Astrocyte (in vitro differentiated cells and primary cell): Measurements from ENCODE around the gene ARHGEF10L. TPM values are rescaled to one million over a fixed set of nuclear protein-coding genes. Genes with fewer than 3 reads are reported as not detected.

Experiments
- DNase-seq: peaks from one replicate; pipeline ENCODE4 v3.0.0-alpha.2; 2010; ENCODE audit warnings: low read depth
- FAIRE-seq: peaks from 2 replicates; lab custom pipeline; 2011; peaks lifted over from hg19 to GRCh38; lab: Jason Lieb, UNC
- H2AFZ ChIP-seq: 2 replicates; pipeline ENCODE4 v1.6.0; 2012; ENCODE audit warnings: low read depth, low read length, inconsistent platforms
- H3K27ac ChIP-seq: 2 replicates; pipeline ENCODE4 v1.5.1; 2011; ENCODE audit warnings: low read depth, low read length, inconsistent platforms
- H3K27me3 ChIP-seq: 2 replicates; pipeline ENCODE4 v1.6.0; 2011; ENCODE audit warnings: low read length, inconsistent platforms; ENCODE audit not compliant: insufficient read depth
- H3K36me3 ChIP-seq: 2 replicates; pipeline ENCODE4 v1.5.1; 2011; ENCODE audit warnings: low read length, inconsistent platforms; ENCODE audit not compliant: insufficient read depth
- H3K4me1 ChIP-seq: 2 replicates; pipeline ENCODE4 v1.5.1; 2011; ENCODE audit warnings: low read length, inconsistent platforms; ENCODE audit not compliant: insufficient read depth
- H3K4me2 ChIP-seq: 2 replicates; pipeline ENCODE4 v1.6.0; 2012; ENCODE audit warnings: low read length, inconsistent platforms
- H3K4me3 ChIP-seq: 2 replicates; pipeline ENCODE4 v1.5.1; 2011; ENCODE audit warnings: low read depth, mild to moderate bottlenecking, low read length, inconsistent platforms; ENCODE audit not compliant: insufficient read depth
- H3K79me2 ChIP-seq: 2 replicates; pipeline ENCODE4 v1.6.0; 2012; ENCODE audit warnings: mild to moderate bottlenecking, low read length, inconsistent platforms; ENCODE audit not compliant: insufficient read depth
- H3K9ac ChIP-seq: 2 replicates; pipeline ENCODE4 v1.6.0; 2012; ENCODE audit warnings: mild to moderate bottlenecking, low read length, inconsistent platforms
- H3K9me3 ChIP-seq: 2 replicates; pipeline ENCODE4 v1.5.1; 2012; ENCODE audit warnings: low read depth, mild to moderate bottlenecking, low read length, inconsistent platforms; ENCODE audit not compliant: insufficient read depth
- H4K20me1 ChIP-seq: 2 replicates; pipeline ENCODE4 v1.6.0; 2012; ENCODE audit warnings: low read length, inconsistent platforms; ENCODE audit not compliant: insufficient read depth
- H3K27ac Mint-ChIP-seq: one replicate; pipeline ENCODE4 v1.8.0; 2021; ENCODE audit warnings: mild to moderate bottlenecking, mixed read lengths; ENCODE audit not compliant: unreplicated experiment
- H3K27me3 Mint-ChIP-seq: one replicate; pipeline ENCODE4 v1.8.0; 2021; ENCODE audit warnings: low read depth, mixed read lengths; ENCODE audit not compliant: unreplicated experiment
- H3K36me3 Mint-ChIP-seq: one replicate; pipeline ENCODE4 v1.8.0; 2021; ENCODE audit warnings: low read depth, mixed read lengths; ENCODE audit not compliant: unreplicated experiment
- H3K4me1 Mint-ChIP-seq: one replicate; pipeline ENCODE4 v1.8.0; 2021; ENCODE audit warnings: low read depth, mixed read lengths; ENCODE audit not compliant: unreplicated experiment
- H3K4me3 Mint-ChIP-seq: one replicate; pipeline ENCODE4 v1.8.0; 2021; ENCODE audit warnings: mild to moderate bottlenecking, moderate library complexity, mixed read lengths; ENCODE audit not compliant: unreplicated experiment
- H3K9me3 Mint-ChIP-seq: one replicate; pipeline ENCODE4 v1.8.0; 2021; ENCODE audit warnings: mild to moderate bottlenecking, mixed read lengths; ENCODE audit not compliant: unreplicated experiment
- CTCF ChIP-seq: IDR thresholded peaks from 2 replicates; pipeline ENCODE4 v1.5.1; 2011; ENCODE audit warnings: low read depth, mild to moderate bottlenecking, inconsistent platforms, low read length, moderate library complexity; ENCODE audit not compliant: insufficient read depth
- EZH2 ChIP-seq: IDR thresholded peaks from 2 replicates; pipeline ENCODE4 v1.6.1; 2012; ENCODE audit warnings: mild to moderate bottlenecking, low read length, inconsistent platforms; ENCODE audit not compliant: insufficient read depth
- total RNA-seq: library from RNA; stranded (reverse); gene quantifications from 2 replicates; pipeline ENCODE4 v1.2.1, GENCODE V29; 2021

Gene ARHGEF10L
- total RNA-seq, 1 donor from 2014 or later: 14.2 TPM

DNA sequence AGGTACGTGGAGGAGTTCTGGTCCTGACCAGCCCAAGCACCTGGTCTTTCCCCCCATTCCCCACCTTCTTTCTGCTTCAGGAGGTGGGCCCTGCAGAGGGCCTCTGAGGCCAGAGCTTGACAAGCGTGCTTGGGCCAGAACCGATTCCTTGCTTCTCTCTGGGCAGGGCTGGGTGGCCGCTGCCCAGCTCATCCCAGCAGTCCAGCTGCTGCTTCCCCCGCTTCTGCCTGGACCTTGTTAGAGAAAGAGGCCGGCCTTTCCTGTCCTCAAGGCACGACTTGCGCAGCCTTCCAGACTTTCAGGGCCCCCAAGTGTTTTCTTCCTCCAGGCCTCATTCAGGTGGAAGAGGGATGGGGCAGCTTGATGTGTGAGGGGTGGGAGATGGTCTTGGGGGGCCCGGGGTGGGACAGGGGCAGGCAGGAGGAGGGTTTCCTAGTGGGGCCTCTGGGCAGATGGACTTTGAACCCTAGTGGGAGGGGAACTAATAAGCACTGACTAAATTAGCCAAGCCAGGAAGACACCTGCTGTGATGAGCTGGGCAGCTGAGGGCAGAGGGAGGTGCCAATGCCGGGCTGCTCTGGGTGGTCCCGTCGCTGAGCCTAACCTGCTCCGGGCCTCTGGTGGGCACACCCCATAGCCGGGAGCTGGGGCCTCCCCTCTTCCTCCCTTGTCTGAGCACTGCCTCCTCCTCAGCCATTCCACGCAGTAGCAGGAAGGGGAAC, 36.5 kb downstream of the ARHGEF10L start:
- Mint-ChIP-seq H3K36me3 (no peaks in the 10 kb centered on the region), H3K27ac (no peak overlapping the region), H3K9me3 (no peaks in the 10 kb centered on the region), H3K4me3 (no peak overlapping the region), H3K4me1 (peaks cover 17% of the 10 kb centered on the region), H3K27me3 (no peaks in the 10 kb centered on the region)
- no peak for TF ChIP-seq EZH2
- H3K36me3 ChIP-seq: no peaks in the 10 kb centered on the region
- H4K20me1 ChIP-seq: peaks cover 84% of the 10 kb centered on the region
- no peak overlapping the region for H3K27ac ChIP-seq
- H3K4me2 ChIP-seq: no peak overlapping the region
- H2AFZ ChIP-seq: no peak overlapping the region
- no peaks in the 10 kb centered on the region for H3K9me3 ChIP-seq
- H3K4me3 ChIP-seq: no peak overlapping the region
- no peaks in the 10 kb centered on the region for H3K4me1 ChIP-seq
- no peak overlapping the region for H3K9ac ChIP-seq
- FAIRE-seq: no peak
- H3K79me2 ChIP-seq: peaks cover 11% of the 10 kb centered on the region
- no peaks in the 10 kb centered on the region for H3K27me3 ChIP-seq
- DNase-seq: no peak

GRCh38 chr1:17576519-17576853, 37.0 kb downstream of the ARHGEF10L start:
- no peak overlapping the region for H3K4me3 Mint-ChIP-seq
- FAIRE-seq (no peak), DNase-seq (no peak)
- Histone ChIP-seq H4K20me1 (peaks cover 79% of the 10 kb centered on the region), H3K9me3 (no peaks in the 10 kb centered on the region), H2AFZ (no peak overlapping the region), H3K27ac (no peak overlapping the region), H3K27me3 (no peaks in the 10 kb centered on the region), H3K4me2 (no peak overlapping the region), H3K79me2 (peaks cover 8% of the 10 kb centered on the region), H3K36me3 (no peaks in the 10 kb centered on the region), H3K4me3 (no peak overlapping the region), H3K4me1 (no peaks in the 10 kb centered on the region), H3K9ac (no peak overlapping the region)
- TF ChIP-seq CTCF (no peak), EZH2 (no peak)
- H3K4me1 Mint-ChIP-seq: peaks cover 18% of the 10 kb centered on the region
- no peaks in the 10 kb centered on the region for H3K36me3 Mint-ChIP-seq
- no peak overlapping the region for H3K27ac Mint-ChIP-seq
- H3K27me3 Mint-ChIP-seq: no peaks in the 10 kb centered on the region
- H3K9me3 Mint-ChIP-seq: no peaks in the 10 kb centered on the region

DNA sequence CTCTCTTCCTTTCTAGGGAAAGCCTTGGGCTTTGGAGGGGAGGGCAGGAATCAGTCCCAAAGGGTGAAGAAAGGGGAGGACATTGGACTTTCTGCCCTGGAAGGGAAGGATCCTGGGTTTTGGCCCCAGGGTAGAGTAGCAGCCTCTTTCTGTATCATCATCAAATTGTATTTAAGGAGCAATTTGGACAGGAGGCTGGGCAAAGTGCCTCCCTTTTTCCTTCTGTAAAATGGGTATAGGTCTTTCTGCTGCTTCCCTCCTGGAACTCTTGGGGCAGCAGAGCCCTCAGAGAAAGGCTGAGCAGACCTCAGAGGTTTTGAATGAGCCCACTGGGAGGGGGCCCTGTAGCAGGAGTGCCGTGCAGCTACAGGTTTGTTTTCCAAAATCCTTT, 38.4 kb downstream of the ARHGEF10L start:
- no peak for TF ChIP-seq CTCF
- TF ChIP-seq EZH2: no peak
- H3K27ac Mint-ChIP-seq: no peak overlapping the region
- peaks cover 8% of the 10 kb centered on the region for H3K79me2 ChIP-seq
- H3K36me3 ChIP-seq: no peaks in the 10 kb centered on the region
- FAIRE-seq (no peak), DNase-seq (no peak)
- no peak overlapping the region for H3K4me3 ChIP-seq
- H3K9me3 Mint-ChIP-seq: no peaks in the 10 kb centered on the region
- no peaks in the 10 kb centered on the region for H3K27me3 Mint-ChIP-seq
- H3K4me2 ChIP-seq: no peak overlapping the region
- peaks cover 22% of the 10 kb centered on the region for H3K4me1 Mint-ChIP-seq
- H3K4me3 Mint-ChIP-seq: no peak overlapping the region
- H2AFZ ChIP-seq: no peak overlapping the region
- no peak overlapping the region for H3K27ac ChIP-seq
- H3K9ac ChIP-seq: no peak overlapping the region
- no peaks in the 10 kb centered on the region for H3K4me1 ChIP-seq
- no peaks in the 10 kb centered on the region for H3K36me3 Mint-ChIP-seq
- H4K20me1 ChIP-seq: peaks cover 66% of the 10 kb centered on the region
- no peaks in the 10 kb centered on the region for H3K9me3 ChIP-seq
- H3K27me3 ChIP-seq: no peaks in the 10 kb centered on the region
